ENCODE results near the gene TRIAP1. TPM values are rescaled to one million over a fixed set of nuclear protein-coding genes. Genes with fewer than 3 reads are reported as not detected.
"Not testable (repeated sequence)": the region's sequence is repeated elsewhere in the genome, so short reads cannot be mapped to it uniquely, and the experiment has no call there.

TRIAP1 gene
- total RNA-seq, 1 experiment from 2014 or later, result 26.1 TPM

- H3K9me2 ChIP-seq (replicated peaks; ENCODE audit: insufficient read depth, low read length); H3K27ac ChIP-seq (ENCODE audit: low read length); DNase-seq; H3K4me1 ChIP-seq (ENCODE audit: low read length); H4K20me1 ChIP-seq (ENCODE audit: insufficient read depth, low read depth, low read length); H3K27me3 ChIP-seq (ENCODE audit: low read length); H3K9ac ChIP-seq (ENCODE audit: low read length); H3K9me3 ChIP-seq (ENCODE audit: low read length); H3K4me2 ChIP-seq (ENCODE audit: low read depth, low read length, poor library complexity, severe bottlenecking); H2AFZ ChIP-seq (ENCODE audit: low read length); H3K4me3 ChIP-seq (ENCODE audit: low read length): not testable (repeated sequence)
- Histone ChIP-seq H3K79me2 (ENCODE audit: low read length) (peaks cover 36% of the 10 kb centered on the region), H3K36me3 (ENCODE audit: insufficient read depth, low read length) (peaks cover 26% of the 10 kb centered on the region)
Observed at GRCh38 chr12:120452524-120452923, 6.3 kb upstream of the TRIAP1 start.

- Histone ChIP-seq H3K9ac (ENCODE audit: low read length) (no peak overlapping the region), H3K4me2 (ENCODE audit: low read depth, low read length, poor library complexity, severe bottlenecking) (peak overlapping the region; percentile 92), H3K4me3 (ENCODE audit: low read length) (peak overlapping the region; percentile 86; the same call in 1 of the 2 replicates), H3K4me1 (ENCODE audit: low read length) (peaks cover 33% of the 10 kb centered on the region), H3K9me2 (replicated peaks; ENCODE audit: insufficient read depth, low read length) (no peaks in the 10 kb centered on the region), H2AFZ (ENCODE audit: low read length) (no peak overlapping the region), H4K20me1 (ENCODE audit: insufficient read depth, low read depth, low read length) (0 out of 2 replicates have a peak, but pooled peaks cover 8% of the 10 kb centered on the region), H3K9me3 (ENCODE audit: low read length) (no peaks in the 10 kb centered on the region), H3K36me3 (ENCODE audit: insufficient read depth, low read length) (peaks cover 18% of the 10 kb centered on the region; the same call in 1 of the 2 replicates), H3K79me2 (ENCODE audit: low read length) (peaks cover 80% of the 10 kb centered on the region), H3K27me3 (ENCODE audit: low read length) (no peaks in the 10 kb centered on the region), H3K27ac (ENCODE audit: low read length) (no peak overlapping the region)
- peak; percentile 37 for DNase-seq
Observed at GRCh38 chr12:120447992-120448391, 1.8 kb upstream of the TRIAP1 start.

DNA sequence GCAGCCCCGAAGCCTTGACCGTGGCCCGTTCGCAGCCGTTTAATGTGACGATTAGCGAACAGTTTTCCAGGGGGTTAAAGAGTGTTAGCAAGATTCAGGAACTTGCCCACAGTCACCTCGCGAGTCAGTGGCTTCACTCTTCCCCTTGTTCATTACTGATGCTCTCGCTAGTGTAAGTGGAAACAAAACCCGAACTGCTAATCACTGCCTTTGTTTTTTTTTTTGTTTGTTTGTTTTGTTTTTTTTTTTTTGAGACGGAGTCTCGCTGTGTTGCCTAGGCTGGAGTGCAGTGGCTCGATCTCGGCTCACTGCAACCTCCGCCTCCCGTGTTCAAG lies 627 bp upstream of the TRIAP1 start:
- not testable (repeated sequence) for H3K27me3 ChIP-seq (ENCODE audit: low read length); H3K9me2 ChIP-seq (replicated peaks; ENCODE audit: insufficient read depth, low read length); H4K20me1 ChIP-seq (ENCODE audit: insufficient read depth, low read depth, low read length); H3K27ac ChIP-seq (ENCODE audit: low read length); H3K9me3 ChIP-seq (ENCODE audit: low read length)
- Histone ChIP-seq H3K9ac (ENCODE audit: low read length) (peak overlapping the region; percentile 88), H2AFZ (ENCODE audit: low read length) (peak overlapping the region; percentile 64; the same call in 1 of the 2 replicates), H3K4me3 (ENCODE audit: low read length) (peak overlapping the region; percentile 86), H3K79me2 (ENCODE audit: low read length) (peaks cover 79% of the 10 kb centered on the region), H3K36me3 (ENCODE audit: insufficient read depth, low read length) (peaks cover 20% of the 10 kb centered on the region; the same call in 1 of the 2 replicates), H3K4me1 (ENCODE audit: low read length) (peaks cover 40% of the 10 kb centered on the region), H3K4me2 (ENCODE audit: low read depth, low read length, poor library complexity, severe bottlenecking) (peak overlapping the region; percentile 92)
- DNase-seq, result peak; percentile 37

DNA sequence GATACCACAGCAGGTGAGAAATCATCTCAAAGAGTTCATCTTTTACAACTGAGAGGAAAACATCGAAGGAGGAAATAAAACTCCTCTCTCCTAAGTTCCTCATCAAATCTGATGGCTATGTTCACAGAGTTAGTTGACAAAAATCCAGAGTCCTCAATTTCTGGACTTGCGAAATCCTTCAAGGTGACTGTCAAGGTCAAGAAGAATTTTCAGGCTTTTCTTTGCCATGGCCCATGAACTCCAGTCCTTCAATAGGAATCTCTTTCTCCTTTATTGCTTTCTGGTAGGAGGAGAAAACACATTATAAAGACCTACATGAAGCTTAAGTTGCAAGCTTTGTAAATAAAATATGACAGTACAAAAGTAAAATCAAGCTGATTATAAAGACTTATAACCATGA lies 1.5 kb downstream of the TRIAP1 start:
- no peaks in the 10 kb centered on the region for H3K9me2 ChIP-seq (replicated peaks; ENCODE audit: insufficient read depth, low read length)
- peak overlapping the region; percentile 86 for H3K4me3 ChIP-seq (ENCODE audit: low read length)
- H3K9ac ChIP-seq (ENCODE audit: low read length), result peak overlapping the region; percentile 88
- H4K20me1 ChIP-seq (ENCODE audit: insufficient read depth, low read depth, low read length), result 0 out of 2 replicates have a peak, but pooled peaks cover 8% of the 10 kb centered on the region
- no peaks in the 10 kb centered on the region for H3K27me3 ChIP-seq (ENCODE audit: low read length)
- H3K4me1 ChIP-seq (ENCODE audit: low read length), result peaks cover 51% of the 10 kb centered on the region
- H2AFZ ChIP-seq (ENCODE audit: low read length), result no peak overlapping the region
- no peaks in the 10 kb centered on the region for H3K9me3 ChIP-seq (ENCODE audit: low read length)
- H3K79me2 ChIP-seq (ENCODE audit: low read length), result peaks cover 85% of the 10 kb centered on the region
- no peak for DNase-seq
- H3K36me3 ChIP-seq (ENCODE audit: insufficient read depth, low read length), result peaks cover 26% of the 10 kb centered on the region; the same call in 1 of the 2 replicates
- H3K4me2 ChIP-seq (ENCODE audit: low read depth, low read length, poor library complexity, severe bottlenecking), result peak overlapping the region; percentile 92
- H3K27ac ChIP-seq (ENCODE audit: low read length), result peak overlapping the region; percentile 71

- peak overlapping the region; percentile 32; the same call in 1 of the 2 replicates for H3K27ac ChIP-seq (ENCODE audit: low read length)
- peak overlapping the region; percentile 98 for H3K4me3 ChIP-seq (ENCODE audit: low read length)
- H3K9ac ChIP-seq (ENCODE audit: low read length), result peak overlapping the region; percentile 92
- H3K27me3 ChIP-seq (ENCODE audit: low read length), result no peaks in the 10 kb centered on the region
- H4K20me1 ChIP-seq (ENCODE audit: insufficient read depth, low read depth, low read length), result peaks cover 17% of the 10 kb centered on the region; the same call in 1 of the 2 replicates
- no peaks in the 10 kb centered on the region for H3K9me2 ChIP-seq (replicated peaks; ENCODE audit: insufficient read depth, low read length)
- peak; percentile 93 for DNase-seq
- peaks cover 50% of the 10 kb centered on the region for H3K4me1 ChIP-seq (ENCODE audit: low read length)
- no peaks in the 10 kb centered on the region for H3K9me3 ChIP-seq (ENCODE audit: low read length)
- peaks cover 25% of the 10 kb centered on the region; the same call in 1 of the 2 replicates for H3K36me3 ChIP-seq (ENCODE audit: insufficient read depth, low read length)
- peaks cover 57% of the 10 kb centered on the region for H3K79me2 ChIP-seq (ENCODE audit: low read length)
- no peak overlapping the region for H2AFZ ChIP-seq (ENCODE audit: low read length)
- peak overlapping the region; percentile 98 for H3K4me2 ChIP-seq (ENCODE audit: low read depth, low read length, poor library complexity, severe bottlenecking)
Observed at GRCh38 chr12:120439646-120440247, 6.4 kb downstream of the TRIAP1 start.

- no peaks in the 10 kb centered on the region for H3K9me2 ChIP-seq (replicated peaks; ENCODE audit: insufficient read depth, low read length)
- no peak overlapping the region for H2AFZ ChIP-seq (ENCODE audit: low read length)
- peaks cover 39% of the 10 kb centered on the region for H3K4me1 ChIP-seq (ENCODE audit: low read length)
- peaks cover 9% of the 10 kb centered on the region; the same call in 1 of the 2 replicates for H4K20me1 ChIP-seq (ENCODE audit: insufficient read depth, low read depth, low read length)
- peak overlapping the region; percentile 98 for H3K4me2 ChIP-seq (ENCODE audit: low read depth, low read length, poor library complexity, severe bottlenecking)
- H3K9ac ChIP-seq (ENCODE audit: low read length), result peak overlapping the region; percentile 92
- no peaks in the 10 kb centered on the region for H3K27me3 ChIP-seq (ENCODE audit: low read length)
- no peaks in the 10 kb centered on the region for H3K9me3 ChIP-seq (ENCODE audit: low read length)
- DNase-seq, result peak; percentile 60
- H3K4me3 ChIP-seq (ENCODE audit: low read length), result peak overlapping the region; percentile 98
- peak overlapping the region; percentile 70 for H3K27ac ChIP-seq (ENCODE audit: low read length)
- peaks cover 22% of the 10 kb centered on the region; the same call in 1 of the 2 replicates for H3K36me3 ChIP-seq (ENCODE audit: insufficient read depth, low read length)
- peaks cover 46% of the 10 kb centered on the region for H3K79me2 ChIP-seq (ENCODE audit: low read length)
Observed at GRCh38 chr12:120438495-120439198, 7.5 kb downstream of the TRIAP1 start.

DNA sequence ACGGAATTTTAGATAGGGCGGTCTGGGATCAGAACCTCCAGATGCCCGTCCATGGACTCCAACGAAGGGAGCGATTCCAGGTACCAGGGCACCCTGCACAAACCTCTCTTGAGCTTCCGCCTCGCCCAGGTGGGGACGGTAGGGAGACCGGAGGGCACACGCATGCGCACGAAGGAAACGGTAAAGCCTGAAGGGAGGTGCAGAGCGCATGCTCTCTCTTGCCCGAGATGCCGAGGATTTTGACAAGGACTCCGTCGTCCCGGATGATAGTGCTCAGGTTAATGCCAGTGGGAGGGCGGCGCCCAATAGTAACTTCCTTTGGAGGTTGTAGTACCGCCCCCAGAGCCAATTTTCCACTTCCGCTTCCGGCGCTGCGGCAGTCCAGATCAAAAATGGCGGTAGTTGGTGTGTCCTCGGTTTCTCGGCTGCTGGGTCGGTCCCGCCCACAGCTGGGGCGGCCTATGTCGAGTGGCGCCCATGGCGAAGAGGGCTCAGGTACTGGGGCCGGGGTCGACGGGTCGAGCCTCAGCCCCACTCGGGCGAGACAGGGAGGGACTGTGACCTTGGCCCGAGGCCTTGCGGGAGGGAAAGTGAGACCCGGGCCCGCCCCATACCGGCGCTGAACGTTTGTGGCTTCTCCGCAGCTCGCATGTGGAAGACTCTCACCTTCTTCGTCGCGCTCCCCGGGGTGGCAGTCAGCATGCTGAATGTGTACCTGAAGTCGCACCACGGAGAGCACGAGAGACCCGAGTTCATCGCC lies 8.3 kb downstream of the TRIAP1 start, which contains the start of gene COX6A1:
Gene COX6A1 (plus strand): TSS at position 379 of the 760 bp plus-strand sequence. CDS start 14 bp downstream, at position 393.
- Histone ChIP-seq H3K36me3 (ENCODE audit: insufficient read depth, low read length) (peaks cover 18% of the 10 kb centered on the region; the same call in 1 of the 2 replicates), H2AFZ (ENCODE audit: low read length) (peak within 1 kb of the TSS; percentile 72), H3K9ac (ENCODE audit: low read length) (peak within 1 kb of the TSS; percentile 92), H3K9me3 (ENCODE audit: low read length) (no peaks in the 10 kb centered on the region), H3K4me3 (ENCODE audit: low read length) (peak within 1 kb of the TSS; percentile 98), H3K27me3 (ENCODE audit: low read length) (no peaks in the 10 kb centered on the region), H3K4me2 (ENCODE audit: low read depth, low read length, poor library complexity, severe bottlenecking) (peak within 1 kb of the TSS; percentile 98), H3K9me2 (replicated peaks; ENCODE audit: insufficient read depth, low read length) (no peaks in the 10 kb centered on the region), H3K4me1 (ENCODE audit: low read length) (peaks cover 36% of the 10 kb centered on the region), H3K27ac (ENCODE audit: low read length) (peak within 1 kb of the TSS; percentile 70), H3K79me2 (ENCODE audit: low read length) (peaks cover 39% of the 10 kb centered on the region), H4K20me1 (ENCODE audit: insufficient read depth, low read depth, low read length) (peaks cover 9% of the 10 kb centered on the region; the same call in 1 of the 2 replicates)
- peak; percentile 100 for DNase-seq

All from Karpas-422 (cell line).